ENCODE results near the gene STRN4.

STRN4 gene

DNA sequence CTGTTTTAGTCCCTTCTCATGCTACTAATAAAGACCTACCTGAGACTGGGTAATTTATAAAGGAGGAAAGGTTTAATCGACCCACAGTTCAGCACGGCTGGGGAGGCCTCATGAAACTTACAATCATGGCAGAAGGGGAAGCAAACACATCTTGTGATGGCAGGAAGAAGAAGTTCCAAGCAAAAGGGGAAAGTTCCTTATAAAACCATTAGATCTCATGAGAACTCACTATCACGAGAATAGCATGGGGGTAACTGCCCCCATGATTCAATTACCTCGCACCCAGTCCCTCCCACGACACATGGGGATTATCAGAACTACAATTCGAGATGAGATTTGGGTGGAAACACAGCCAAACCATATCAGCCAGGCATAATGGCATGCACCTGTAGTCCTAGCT is 13.0 kb upstream of the STRN4 start:
- no peak overlapping the region for H2AFZ ChIP-seq (ENCODE audit: low read depth, low read length, severe bottlenecking)
- H3K79me2 ChIP-seq (ENCODE audit: insufficient read depth, low read length): no peaks in the 10 kb centered on the region
- H3K36me3 ChIP-seq (ENCODE audit: low read length): no peaks in the 10 kb centered on the region
- TF ChIP-seq CTCF (IDR thresholded peaks at IDR 0.05; ENCODE audit: insufficient read depth, low read length, poor library complexity, severe bottlenecking) (no peak), EZH2phosphoT487 (conservative IDR thresholded peaks at IDR 0.05; ENCODE audit: low read length) (no peak)
- H3K9ac ChIP-seq (ENCODE audit: low read length): no peak overlapping the region
- H3K9me2 ChIP-seq (replicated peaks; ENCODE audit: insufficient read depth, low read length): no peaks in the 10 kb centered on the region
- H3F3A ChIP-seq (ENCODE audit: insufficient read depth): no peaks in the 10 kb centered on the region
- no peaks in the 10 kb centered on the region for H4K20me1 ChIP-seq (ENCODE audit: low read depth, low read length)
- no peaks in the 10 kb centered on the region for H3K27me3 ChIP-seq (ENCODE audit: low read length)
- H3K9me3 ChIP-seq (ENCODE audit: insufficient read depth, low read length): no peaks in the 10 kb centered on the region
- no peak overlapping the region for H3K27ac ChIP-seq (ENCODE audit: low read depth, low read length)
- no peak overlapping the region for H3K4me3 ChIP-seq (ENCODE audit: insufficient read depth, low read length, poor library complexity, severe bottlenecking)
- no peak overlapping the region for H3K4me2 ChIP-seq (ENCODE audit: low read depth, low read length, poor library complexity, severe bottlenecking)

GRCh38 chr19:46756544-46756888 is 10.3 kb upstream of the STRN4 start:
- Histone ChIP-seq H3K9ac (ENCODE audit: low read length) (no peak overlapping the region), H3K27me3 (ENCODE audit: low read length) (no peaks in the 10 kb centered on the region), H3K9me2 (replicated peaks; ENCODE audit: insufficient read depth, low read length) (no peaks in the 10 kb centered on the region), H3K4me2 (ENCODE audit: low read depth, low read length, poor library complexity, severe bottlenecking) (no peak overlapping the region), H2AFZ (ENCODE audit: low read depth, low read length, severe bottlenecking) (no peak overlapping the region), H3K4me3 (ENCODE audit: insufficient read depth, low read length, poor library complexity, severe bottlenecking) (no peak overlapping the region), H4K20me1 (ENCODE audit: low read depth, low read length) (no peaks in the 10 kb centered on the region), H3F3A (ENCODE audit: insufficient read depth) (no peaks in the 10 kb centered on the region), H3K36me3 (ENCODE audit: low read length) (no peaks in the 10 kb centered on the region), H3K27ac (ENCODE audit: low read depth, low read length) (no peak overlapping the region), H3K79me2 (ENCODE audit: insufficient read depth, low read length) (no peaks in the 10 kb centered on the region), H3K9me3 (ENCODE audit: insufficient read depth, low read length) (no peaks in the 10 kb centered on the region)
- no peak for TF ChIP-seq CTCF (IDR thresholded peaks at IDR 0.05; ENCODE audit: insufficient read depth, low read length, poor library complexity, severe bottlenecking)
- no peak for TF ChIP-seq EZH2phosphoT487 (conservative IDR thresholded peaks at IDR 0.05; ENCODE audit: low read length)

- Histone ChIP-seq H4K20me1 (ENCODE audit: low read depth, low read length) (no peaks in the 10 kb centered on the region), H3K27ac (ENCODE audit: low read depth, low read length) (no peak overlapping the region), H3K79me2 (ENCODE audit: insufficient read depth, low read length) (no peaks in the 10 kb centered on the region)
Observed at GRCh38 chr19:46755853-46756543, 9.7 kb upstream of the STRN4 start.

More at GRCh38 chr19:46755853-46756543, 9.7 kb upstream of the STRN4 start:
- Histone ChIP-seq H3F3A (ENCODE audit: insufficient read depth) (no peaks in the 10 kb centered on the region), H3K27me3 (ENCODE audit: low read length) (no peaks in the 10 kb centered on the region), H3K9me2 (replicated peaks; ENCODE audit: insufficient read depth, low read length) (no peaks in the 10 kb centered on the region), H3K9ac (ENCODE audit: low read length) (no peak overlapping the region), H3K36me3 (ENCODE audit: low read length) (no peaks in the 10 kb centered on the region), H3K9me3 (ENCODE audit: insufficient read depth, low read length) (no peaks in the 10 kb centered on the region), H3K4me3 (ENCODE audit: insufficient read depth, low read length, poor library complexity, severe bottlenecking) (no peak overlapping the region), H2AFZ (ENCODE audit: low read depth, low read length, severe bottlenecking) (no peak overlapping the region), H3K4me2 (ENCODE audit: low read depth, low read length, poor library complexity, severe bottlenecking) (no peak overlapping the region)
- TF ChIP-seq CTCF (IDR thresholded peaks at IDR 0.05; ENCODE audit: insufficient read depth, low read length, poor library complexity, severe bottlenecking): no peak
- TF ChIP-seq EZH2phosphoT487 (conservative IDR thresholded peaks at IDR 0.05; ENCODE audit: low read length): no peak

Measured in SU-DHL-6 (cell line).